ENCODE results near the gene IDH3B. TPM values are rescaled to one million over a fixed set of nuclear protein-coding genes. Genes with fewer than 3 reads are reported as not detected.

Gene IDH3B
- total and polyA plus RNA-seq, 9 of the 15 experiments (the other 6 are each of a cell fraction or from before 2014, with no cell fraction given) = 91.7 to 224 (median 155) TPM

GRCh38 chr20:2709205-2709981 lies 45.4 kb upstream of the IDH3B start:
- peaks cover 2 to 30% of the 10 kb centered on the region in 2 experiments; a peak in 2 of 5 replicates for H3K27me3 ChIP-seq (ENCODE audit: control insufficient read depth in 2 of 2, insufficient read depth in 2 of 2, low read length in 2 of 2)

More at GRCh38 chr20:2709205-2709981, 45.4 kb upstream of the IDH3B start:
- Histone ChIP-seq H3K9ac (ENCODE audit: insufficient read depth in 1 of 2, low read depth in 2 of 2, low read length in 2 of 2) (no peak overlapping the region), H3K4me2 (ENCODE audit: insufficient read depth, low read length) (no peak overlapping the region), H3K4me1 (replicated peaks in 1 of 2; ENCODE audit: control insufficient read depth in 2 of 2, insufficient read depth in 2 of 2, low read length in 2 of 2) (no peaks in the 10 kb centered on the region), H3K9me3 (replicated peaks; ENCODE audit: control insufficient read depth, insufficient read depth, low read depth, low read length) (no peaks in the 10 kb centered on the region), H4K20me1 (replicated peaks; ENCODE audit: control insufficient read depth, insufficient read depth, low read length) (no peaks in the 10 kb centered on the region), H3K36me3 (ENCODE audit: control insufficient read depth, insufficient read depth, low read length) (no peaks in the 10 kb centered on the region), H3K4me3 (no peak overlapping the region), H3K79me2 (ENCODE audit: control insufficient read depth, insufficient read depth, low read length) (no peaks in the 10 kb centered on the region), H3K27ac (ENCODE audit: extremely low read depth, low read depth, low read length) (no peak overlapping the region), H3K9me1 (ENCODE audit: control insufficient read depth, insufficient read depth, low read length) (no peaks in the 10 kb centered on the region), H2AFZ (ENCODE audit: low read depth, low read length) (no peak overlapping the region)
- in situ Hi-C loops (cut with MboI) = no loop called here
- WGBS (ENCODE audit: insufficient coverage, low coverage, missing lambda C conversion rate) = 0% methylated on average over 4 of the region's 17 CpGs
- no peak for TF ChIP-seq SMARCC2 (IDR thresholded peaks at IDR 0.05; ENCODE audit: low read depth)
- no peak for TF ChIP-seq MECOM (CRISPR knock-in tag; IDR thresholded peaks at IDR 0.05)
- TF ChIP-seq ELF4 (CRISPR knock-in tag; IDR thresholded peaks at IDR 0.05) = no peak
- no peak for TF ChIP-seq TARDBP (IDR thresholded peaks at IDR 0.05)
- TF ChIP-seq PYGO2 (tag; IDR thresholded peaks at IDR 0.05) = no peak
- TF ChIP-seq NCOA1 (IDR thresholded peaks at IDR 0.05; ENCODE audit: low read depth) = no peak
- TF ChIP-seq ZNF780A (CRISPR knock-in tag; IDR thresholded peaks at IDR 0.05) = no peak
- no peak for TF ChIP-seq BRD9 (IDR thresholded peaks at IDR 0.05; ENCODE audit: low read depth, partially characterized antibody)
- TF ChIP-seq SNRNP70 (optimal IDR thresholded peaks at IDR 0.05; ENCODE audit: low read depth, low read length) = no peak
- no peak for TF ChIP-seq ETV1 (tag; conservative IDR thresholded peaks at IDR 0.05; ENCODE audit: low read depth)
- TF ChIP-seq, protein P1, sequence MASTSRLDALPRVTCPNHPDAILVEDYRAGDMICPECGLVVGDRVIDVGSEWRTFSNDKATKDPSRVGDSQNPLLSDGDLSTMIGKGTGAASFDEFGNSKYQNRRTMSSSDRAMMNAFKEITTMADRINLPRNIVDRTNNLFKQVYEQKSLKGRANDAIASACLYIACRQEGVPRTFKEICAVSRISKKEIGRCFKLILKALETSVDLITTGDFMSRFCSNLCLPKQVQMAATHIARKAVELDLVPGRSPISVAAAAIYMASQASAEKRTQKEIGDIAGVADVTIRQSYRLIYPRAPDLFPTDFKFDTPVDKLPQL (IDR thresholded peaks at IDR 0.05; ENCODE audit: extremely low read depth, insufficient read length) = no peak
- no peak for TF ChIP-seq SP1 (CRISPR knock-in tag; IDR thresholded peaks at IDR 0.05)
- TF ChIP-seq BHLHE40 (IDR thresholded peaks at IDR 0.05; ENCODE audit: low read length) = no peak
- no TSS peak for BruUV-seq (replicated peaks)
- intact Hi-C loops (cut with micrococcal nuclease) = no loop called here
- ChIA-PET POLR2A (interaction anchor here (1.2 to 2.0 kb wide), 2 partner anchors 9 to 22 kb away, joined by 3 to 5 read pairs; no protein-coding TSS in a partner anchor), CTCF (ENCODE audit: low intra/inter-chr PET ratio) (no interaction called here)
- DNase-seq (ENCODE audit: extremely low read depth in 1 of 4, low spot score in 3 of 4) (no peak), FAIRE-seq (no peak), ATAC-seq (no peak)

All from K562 (cell line).